CD14-positive monocyte (primary cell): ENCODE data around the gene ROR1. TPM values are rescaled to one million over a fixed set of nuclear protein-coding genes. Genes with fewer than 3 reads are reported as not detected.

Experiments
- DNase-seq, 3 donors: peaks; one replicate each; pipeline ENCODE4 v3.0.0-alpha.2; 2011 to 2022
- H2AFZ ChIP-seq: 2 replicates; pipeline ENCODE4 v1.6.0; 2012; ENCODE audit warnings: mild to moderate bottlenecking, low read depth, low read length, inconsistent platforms; ENCODE audit not compliant: insufficient read depth, poor library complexity, severe bottlenecking
- H3K27ac ChIP-seq, 2 donors: 1 replicate in 1 of 2; 2 replicates in 1 of 2; pipeline ENCODE4 v1.5.1; 2012 to 2013; ENCODE audit warnings: low read length in 2 of 2, control low read depth in 1 of 2, inconsistent platforms in 1 of 2, low read depth in 1 of 2, mild to moderate bottlenecking in 1 of 2
- H3K27me3 ChIP-seq, 2 donors: one replicate each; pipeline versions ENCODE4 v1.6.0 to v1.6.1; 2011 to 2013; ENCODE audit warnings: low read length in 2 of 2; ENCODE audit not compliant: control insufficient read depth in 2 of 2, insufficient read depth in 2 of 2
- H3K36me3 ChIP-seq, 2 donors: replicated peaks in 1 of 2; 1 replicate in 1 of 2; 2 replicates in 1 of 2; pipeline versions ENCODE4 v1.5.1 to v1.6.1; 2012 to 2013; ENCODE audit warnings: low read length in 2 of 2, control low read depth in 1 of 2, inconsistent platforms in 1 of 2, mild to moderate bottlenecking in 1 of 2; ENCODE audit not compliant: insufficient read depth in 2 of 2, control insufficient read depth in 1 of 2
- H3K4me1 ChIP-seq, 2 donors: 1 replicate in 1 of 2; 2 replicates in 1 of 2; pipeline versions ENCODE4 v1.5.1 to v1.6.1; 2012 to 2013; ENCODE audit warnings: low read length in 2 of 2, control low read depth in 1 of 2, inconsistent platforms in 1 of 2, mild to moderate bottlenecking in 1 of 2, moderate library complexity in 1 of 2; ENCODE audit not compliant: insufficient read depth in 2 of 2, control insufficient read depth in 1 of 2
- H3K4me2 ChIP-seq: replicated peaks from 2 replicates; pipeline ENCODE3; 2012; ENCODE audit warnings: low read length, moderate library complexity, mild to moderate bottlenecking; ENCODE audit not compliant: poor library complexity, severe bottlenecking; ENCODE audit errors: extremely low read depth
- H3K4me3 ChIP-seq, 3 experiments: fragments of 200-600 bp in 1 of 3; sonication (generic) in 1 of 3; replicated peaks in 1 of 3; 1 replicate in 2 of 3; 2 replicates in 1 of 3; pipeline ENCODE4 v1.5.1; 2011 to 2013; ENCODE audit warnings: low read length in 3 of 3, mild to moderate bottlenecking in 3 of 3, control low read depth in 2 of 3, low read depth in 2 of 3, inconsistent platforms in 1 of 3, moderate library complexity in 1 of 3
- H3K79me2 ChIP-seq: 2 replicates; pipeline ENCODE4 v1.6.0; 2012; ENCODE audit warnings: mild to moderate bottlenecking, control low read depth, inconsistent platforms, low read length, moderate library complexity; ENCODE audit not compliant: insufficient read depth
- H3K9ac ChIP-seq: 2 replicates; pipeline ENCODE4 v1.6.0; 2017; ENCODE audit warnings: low read length, mild to moderate bottlenecking; ENCODE audit not compliant: insufficient read depth, poor library complexity, severe bottlenecking
- H3K9me3 ChIP-seq, 2 donors: replicated peaks in 1 of 2; 1 replicate in 1 of 2; 2 replicates in 1 of 2; pipeline versions ENCODE4 v1.5.1 to v1.6.1; 2012 to 2013; ENCODE audit warnings: low read length in 2 of 2, control low read depth in 1 of 2; ENCODE audit not compliant: control insufficient read depth in 1 of 2, insufficient read depth in 1 of 2
- H4K20me1 ChIP-seq: 2 replicates; pipeline ENCODE4 v1.6.0; 2012; ENCODE audit warnings: mild to moderate bottlenecking, low read length, control low read depth, moderate library complexity; ENCODE audit not compliant: insufficient read depth
- H3K27ac Mint-ChIP-seq, 7 donors: one replicate each; pipeline ENCODE4 v1.8.0; 2020; ENCODE audit warnings: mild to moderate bottlenecking in 7 of 7, mixed read lengths in 7 of 7, moderate library complexity in 6 of 7, inconsistent platforms in 2 of 7
- H3K27me3 Mint-ChIP-seq, 3 donors: one replicate each; pipeline ENCODE4 v1.8.0; 2021 to 2022; ENCODE audit warnings: low read depth in 3 of 3, mild to moderate bottlenecking in 3 of 3, mixed read lengths in 3 of 3, moderate library complexity in 3 of 3, inconsistent platforms in 1 of 3
- H3K36me3 Mint-ChIP-seq, 2 donors: one replicate each; pipeline ENCODE4 v1.8.0; 2020; ENCODE audit warnings: mixed read lengths in 2 of 2, inconsistent platforms in 1 of 2, mild to moderate bottlenecking in 1 of 2
- H3K4me1 Mint-ChIP-seq: one replicate; pipeline ENCODE4 v1.8.0; 2020; ENCODE audit warnings: mild to moderate bottlenecking, mixed read lengths
- H3K4me3 Mint-ChIP-seq, 2 donors: one replicate each; pipeline ENCODE4 v1.8.0; 2020; ENCODE audit warnings: mild to moderate bottlenecking in 2 of 2, mixed read lengths in 2 of 2, moderate library complexity in 1 of 2
- H3K9me3 Mint-ChIP-seq, 7 donors: one replicate each; pipeline ENCODE4 v1.8.0; 2020 to 2022; ENCODE audit warnings: mixed read lengths in 7 of 7, mild to moderate bottlenecking in 6 of 7, moderate library complexity in 6 of 7, inconsistent platforms in 2 of 7
- WGBS: methylation state at CpG from one replicate; pipeline ENCODE4 v1.1.5; 2013; ENCODE audit warnings: missing lambda C conversion rate; ENCODE audit not compliant: insufficient coverage; 5-methylcytosine and 5-hydroxymethylcytosine counted together
- intact Hi-C, 2 donors: fragments of 100-400 bp; cut with micrococcal nuclease; formaldehyde crosslinking; loops; one replicate each; pipeline versions ENCODE4 v1.15.0 to v1.15.1; 2023
- polyA plus RNA-seq, 3 donors: library from polyadenylated mRNA; depleted of rRNA in 1 of 3; unstranded in 2 of 3; stranded (reverse) in 1 of 3; fragments of 300-500 nt in 2 of 3; fragments of >200 nt in 1 of 3; fragmentation: Illumina TruSeq in 2 of 3; gene quantifications; 1 replicate in 2 of 3; 2 replicates in 1 of 3; pipeline ENCODE4 v1.2.3, GENCODE V29; 2012 to 2021
- TF ChIP-seq, protein P1 (sequence below): fragments of 200-600 bp; IDR thresholded peaks from one replicate; pipeline ENCODE4 v1.8.0; 2022; ENCODE audit warnings: antibody characterized with exemption, mild to moderate bottlenecking

ROR1 gene
- polyA plus RNA-seq, 3 donors, result not detected

DNA sequence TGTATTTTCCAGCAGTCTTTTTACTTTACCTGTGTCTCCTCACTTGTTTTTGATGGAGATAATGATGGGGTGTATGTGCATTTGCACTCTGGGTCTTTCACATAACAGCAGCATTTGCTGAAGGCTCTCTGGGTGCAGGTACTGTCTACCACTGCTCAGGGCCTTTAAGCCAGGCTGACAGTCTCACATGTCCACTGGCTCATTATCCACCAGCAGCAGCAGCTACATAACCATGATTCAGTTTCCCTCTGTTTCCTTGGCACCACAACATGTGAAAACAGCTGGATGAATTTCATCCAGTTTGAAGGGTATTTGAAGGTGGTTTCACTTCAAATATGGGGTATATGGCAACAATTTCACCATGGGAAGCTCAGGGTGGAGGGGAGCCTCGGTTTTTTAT, 41.2 kb upstream of the ROR1 start:
- DNase-seq, result no peak
- Histone ChIP-seq H3K4me3 (no peak overlapping the region), H3K4me1 (no peaks in the 10 kb centered on the region), H3K9me3 (no peaks in the 10 kb centered on the region), H3K4me2 (no peak overlapping the region), H3K27me3 (no peaks in the 10 kb centered on the region), H3K36me3 (no peaks in the 10 kb centered on the region), H4K20me1 (no peaks in the 10 kb centered on the region), H3K9ac (no peak overlapping the region), H2AFZ (no peak overlapping the region), H3K79me2 (no peaks in the 10 kb centered on the region), H3K27ac (no peak overlapping the region)
- intact Hi-C loops, result loop anchor here in 1 of 2 donors (10.0 kb wide), 1 partner anchor 1612 kb away; no protein-coding TSS in a partner anchor
- Mint-ChIP-seq H3K36me3 (no peaks in the 10 kb centered on the region), H3K9me3 (peaks cover 3 to 13% (median 5%) of the 10 kb centered on the region in 7 donors), H3K27me3 (peaks cover 4 to 7% (median 4%) of the 10 kb centered on the region in 3 donors), H3K4me1 (peaks cover 8% of the 10 kb centered on the region), H3K27ac (no peak overlapping the region), H3K4me3 (no peak overlapping the region)
- 100% methylated on average over 1 of the region's 1 CpG for WGBS
- TF ChIP-seq, protein P1, sequence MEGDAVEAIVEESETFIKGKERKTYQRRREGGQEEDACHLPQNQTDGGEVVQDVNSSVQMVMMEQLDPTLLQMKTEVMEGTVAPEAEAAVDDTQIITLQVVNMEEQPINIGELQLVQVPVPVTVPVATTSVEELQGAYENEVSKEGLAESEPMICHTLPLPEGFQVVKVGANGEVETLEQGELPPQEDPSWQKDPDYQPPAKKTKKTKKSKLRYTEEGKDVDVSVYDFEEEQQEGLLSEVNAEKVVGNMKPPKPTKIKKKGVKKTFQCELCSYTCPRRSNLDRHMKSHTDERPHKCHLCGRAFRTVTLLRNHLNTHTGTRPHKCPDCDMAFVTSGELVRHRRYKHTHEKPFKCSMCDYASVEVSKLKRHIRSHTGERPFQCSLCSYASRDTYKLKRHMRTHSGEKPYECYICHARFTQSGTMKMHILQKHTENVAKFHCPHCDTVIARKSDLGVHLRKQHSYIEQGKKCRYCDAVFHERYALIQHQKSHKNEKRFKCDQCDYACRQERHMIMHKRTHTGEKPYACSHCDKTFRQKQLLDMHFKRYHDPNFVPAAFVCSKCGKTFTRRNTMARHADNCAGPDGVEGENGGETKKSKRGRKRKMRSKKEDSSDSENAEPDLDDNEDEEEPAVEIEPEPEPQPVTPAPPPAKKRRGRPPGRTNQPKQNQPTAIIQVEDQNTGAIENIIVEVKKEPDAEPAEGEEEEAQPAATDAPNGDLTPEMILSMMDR, result no peak

DNA sequence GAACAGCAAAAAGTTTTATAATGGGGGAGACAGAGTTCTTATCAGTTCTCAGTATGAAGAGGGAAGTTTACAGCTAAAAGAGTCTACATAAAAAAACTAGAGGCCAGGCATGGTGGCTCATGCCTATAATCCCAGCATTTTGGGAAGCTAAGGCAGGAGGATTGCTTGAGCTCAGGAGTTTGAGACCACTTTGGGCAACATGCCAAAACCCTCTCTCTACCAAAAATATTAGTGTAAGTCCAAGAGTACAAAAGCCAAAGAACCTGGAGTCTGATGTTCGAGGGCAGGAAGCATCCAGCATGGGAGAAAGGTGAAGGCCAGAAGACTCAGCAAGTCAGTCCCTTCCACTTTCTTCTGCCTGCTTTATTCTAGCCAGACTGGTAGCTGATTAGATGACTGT, 35.0 kb upstream of the ROR1 start:
- no peak overlapping the region for H3K4me3 Mint-ChIP-seq

More for the DNA sequence above, 35.0 kb upstream of the ROR1 start:
- no peaks in the 10 kb centered on the region for H3K27me3 ChIP-seq
- WGBS, result no CpG with 5 or more reads among the region's 1 CpG
- no peak for DNase-seq
- no peak overlapping the region for H2AFZ ChIP-seq
- no peak overlapping the region for H3K27ac ChIP-seq
- Mint-ChIP-seq H3K27ac (no peak overlapping the region), H3K9me3 (peaks cover 3 to 13% (median 11%) of the 10 kb centered on the region in 7 donors), H3K4me1 (no peaks in the 10 kb centered on the region), H3K36me3 (no peaks in the 10 kb centered on the region), H3K27me3 (peaks cover 4 to 8% (median 4%) of the 10 kb centered on the region in 3 donors)
- H3K9me3 ChIP-seq, result no peaks in the 10 kb centered on the region
- H3K4me2 ChIP-seq, result no peak overlapping the region
- H3K36me3 ChIP-seq, result no peaks in the 10 kb centered on the region
- H3K4me3 ChIP-seq, result no peak overlapping the region
- H3K4me1 ChIP-seq, result no peaks in the 10 kb centered on the region
- H3K9ac ChIP-seq, result no peak overlapping the region
- no peaks in the 10 kb centered on the region for H3K79me2 ChIP-seq
- TF ChIP-seq, protein P1, result no peak
- no peaks in the 10 kb centered on the region for H4K20me1 ChIP-seq
- intact Hi-C loops, result loop anchor here in 1 of 2 donors (10.0 kb wide), 1 partner anchor 1606 kb away; no protein-coding TSS in a partner anchor
